GM12878 (cell line): ENCODE results near the gene TUBB1. TPM values are rescaled to one million over a fixed set of nuclear protein-coding genes. Genes with fewer than 3 reads are reported as not detected.

Experiments
- BCL3 ChIP-seq: IDR thresholded peaks from 2 replicates; pipeline ENCODE4 v1.6.1; 2011; ENCODE audit warnings: borderline replicate concordance, low read depth, mild to moderate bottlenecking, moderate library complexity, low read length; ENCODE audit not compliant: insufficient read depth, poor library complexity, severe bottlenecking
- BHLHE40 ChIP-seq, 2 experiments: fragments of 450-650 bp in 1 of 2; IDR thresholded peaks; 2 replicates each; pipeline ENCODE4 v1.6.1; 2011 to 2017; ENCODE audit warnings: low read depth in 2 of 2, borderline replicate concordance in 1 of 2, improper control_type of control experiment in 1 of 2, low read length in 1 of 2, mild to moderate bottlenecking in 1 of 2
- BMI1 ChIP-seq: fragments of 450-650 bp; IDR thresholded peaks from 2 replicates; pipeline ENCODE4 v1.6.1; 2016; ENCODE audit warnings: mild to moderate bottlenecking, moderate library complexity, borderline replicate concordance
- CHD4 ChIP-seq: fragments of 200-600 bp; sonication (generic); IDR thresholded peaks from 2 replicates; pipeline ENCODE4 v1.6.1; 2016; ENCODE audit warnings: mild to moderate bottlenecking
- EED ChIP-seq: sonication (generic); IDR thresholded peaks from 2 replicates; pipeline ENCODE4 v1.6.1; 2016; ENCODE audit warnings: antibody characterized with exemption, low read depth
- FOXM1 ChIP-seq: IDR thresholded peaks from 2 replicates; pipeline ENCODE4 v1.6.1; 2012; ENCODE audit warnings: low read depth, mild to moderate bottlenecking, inconsistent platforms, low read length, moderate library complexity
- HDAC2 ChIP-seq: fragments of 200-600 bp; sonication (generic); IDR thresholded peaks from 2 replicates; pipeline ENCODE4 v1.6.1; 2017
- IKZF1 ChIP-seq: fragments of 450-650 bp; conservative IDR thresholded peaks from 2 replicates; pipeline ENCODE4 v1.6.1; 2017; ENCODE audit warnings: antibody characterized with exemption, mild to moderate bottlenecking
- IKZF2 ChIP-seq, 2 experiments: fragments of 450-650 bp; IDR thresholded peaks; 2 replicates each; pipeline ENCODE4 v1.6.1; 2017; ENCODE audit warnings: mild to moderate bottlenecking in 2 of 2, moderate library complexity in 2 of 2
- IRF4 ChIP-seq: IDR thresholded peaks from 2 replicates; pipeline ENCODE4 v1.6.1; 2011; ENCODE audit warnings: low read depth, low read length
- MEF2B ChIP-seq: fragments of 450-650 bp; IDR thresholded peaks from 2 replicates; pipeline ENCODE4 v1.6.1; 2018; ENCODE audit warnings: mild to moderate bottlenecking, moderate library complexity; ENCODE audit not compliant: partially characterized antibody, poor library complexity, severe bottlenecking
- MTA2 ChIP-seq: fragments of 450-650 bp; IDR thresholded peaks from 2 replicates; pipeline ENCODE4 v1.6.1; 2016; ENCODE audit warnings: low read depth, mild to moderate bottlenecking, moderate library complexity
- MTA3 ChIP-seq: IDR thresholded peaks from 2 replicates; pipeline ENCODE4 v1.6.1; 2012; ENCODE audit warnings: low read length, inconsistent platforms, borderline replicate concordance
- NFIC ChIP-seq: IDR thresholded peaks from 2 replicates; pipeline ENCODE4 v1.6.1; 2012; ENCODE audit warnings: low read depth, mild to moderate bottlenecking, inconsistent platforms, low read length, moderate library complexity
- NFXL1 ChIP-seq: fragments of 450-650 bp; IDR thresholded peaks from 2 replicates; pipeline ENCODE4 v1.6.1; 2017; ENCODE audit warnings: antibody characterized with exemption, mild to moderate bottlenecking, borderline replicate concordance
- PKNOX1 ChIP-seq: fragments of 450-650 bp; IDR thresholded peaks from 2 replicates; pipeline ENCODE4 v1.6.1; 2016; ENCODE audit warnings: mild to moderate bottlenecking
- PML ChIP-seq: IDR thresholded peaks from 2 replicates; pipeline ENCODE4 v1.6.1; 2012; ENCODE audit warnings: low read length, inconsistent platforms
- RELA ChIP-seq: fragments of 450-650 bp; IDR thresholded peaks from 2 replicates; pipeline ENCODE4 v1.8.0; 2014; ENCODE audit warnings: borderline replicate concordance; ENCODE audit not compliant: partially characterized antibody
- SMARCA5 ChIP-seq: fragments of 450-650 bp; IDR thresholded peaks from 2 replicates; pipeline ENCODE4 v1.6.1; 2017; ENCODE audit warnings: mild to moderate bottlenecking
- SREBF1 ChIP-seq: IDR thresholded peaks from 2 replicates; pipeline ENCODE4 v1.6.1; 2012; ENCODE audit warnings: mild to moderate bottlenecking, low read length
- TCF3 ChIP-seq: IDR thresholded peaks from 2 replicates; pipeline ENCODE4 v1.6.1; 2012; ENCODE audit warnings: low read depth, mild to moderate bottlenecking, low read length, borderline replicate concordance; ENCODE audit not compliant: insufficient read depth
- ZBTB33 ChIP-seq: fragments of 450-650 bp; IDR thresholded peaks from 2 replicates; pipeline ENCODE4 v1.6.1; 2017; ENCODE audit warnings: mild to moderate bottlenecking
- ZNF207 ChIP-seq: fragments of 450-650 bp; IDR thresholded peaks from 2 replicates; pipeline ENCODE4 v1.6.1; 2014; ENCODE audit warnings: antibody characterized with exemption, mild to moderate bottlenecking, borderline replicate concordance
- polyA plus RNA-seq, 11 experiments: library from polyadenylated mRNA; depleted of rRNA in 4 of 11; unstranded in 6 of 11; stranded (reverse) in 5 of 11; fragments of >200 nt; fragmentation: Nextera tagmentation in 4 of 11; fragmentation: Illumina TruSeq in 1 of 11; extraction: Ambion mirVana in 4 of 11; extraction: Trizol in 1 of 11; gene quantifications; 1 replicate in 1 of 11; 2 replicates in 10 of 11; pipeline versions ENCODE4 v1.2.1 to v1.2.3, GENCODE V29; 2011 to 2016; ENCODE audit warnings: inconsistent platforms in 2 of 11, missing spikeins in 2 of 11, low read depth in 1 of 11
- total RNA-seq, 4 experiments: library from RNA; depleted of rRNA in 3 of 4; stranded (reverse); fragments of >200 nt in 3 of 4; fragmentation: Illumina TruSeq in 1 of 4; extraction: Trizol in 1 of 4; gene quantifications; 2 replicates each; pipeline versions ENCODE4 v1.2.1 to v1.2.3, GENCODE V29; 2013 to 2021
- TF ChIP-seq, protein P1 (sequence below): fragments of 450-650 bp; IDR thresholded peaks from 2 replicates; pipeline ENCODE4 v1.6.1; 2018; ENCODE audit warnings: mild to moderate bottlenecking, low read depth, moderate library complexity; ENCODE audit not compliant: partially characterized antibody

Gene TUBB1
- total and polyA plus RNA-seq, 10 of the 15 experiments (the other 5 are each of a cell fraction or from before 2014, with no cell fraction given): 0.02 to 0.20 (median 0.06) TPM; not detected in 3

GRCh38 chr20:59004763-59005522 lies 14.3 kb upstream of the TUBB1 start (continued):
- peak; percentile 52; the same call in 1 of the 2 replicates for TF ChIP-seq PML
- TF ChIP-seq BMI1: peak; percentile 39; the same call in 1 of the 2 replicates
- peak; percentile 98 for TF ChIP-seq MEF2B
- TF ChIP-seq SMARCA5: peak; percentile 97
- TF ChIP-seq SREBF1: no peak
- TF ChIP-seq EED: peak; percentile 92
- TF ChIP-seq RELA: peak; percentile 94
- no peak for TF ChIP-seq NFXL1
- TF ChIP-seq CHD4: no peak
- TF ChIP-seq TCF3: peak; percentile 86
- TF ChIP-seq MTA3: peak; percentile 81; the same call in 1 of the 2 replicates
- no peak for TF ChIP-seq ZBTB33
- peak; percentile 97 for TF ChIP-seq IKZF1
- TF ChIP-seq FOXM1: peak; percentile 68; the same call in 1 of the 2 replicates
- TF ChIP-seq, protein P1, sequence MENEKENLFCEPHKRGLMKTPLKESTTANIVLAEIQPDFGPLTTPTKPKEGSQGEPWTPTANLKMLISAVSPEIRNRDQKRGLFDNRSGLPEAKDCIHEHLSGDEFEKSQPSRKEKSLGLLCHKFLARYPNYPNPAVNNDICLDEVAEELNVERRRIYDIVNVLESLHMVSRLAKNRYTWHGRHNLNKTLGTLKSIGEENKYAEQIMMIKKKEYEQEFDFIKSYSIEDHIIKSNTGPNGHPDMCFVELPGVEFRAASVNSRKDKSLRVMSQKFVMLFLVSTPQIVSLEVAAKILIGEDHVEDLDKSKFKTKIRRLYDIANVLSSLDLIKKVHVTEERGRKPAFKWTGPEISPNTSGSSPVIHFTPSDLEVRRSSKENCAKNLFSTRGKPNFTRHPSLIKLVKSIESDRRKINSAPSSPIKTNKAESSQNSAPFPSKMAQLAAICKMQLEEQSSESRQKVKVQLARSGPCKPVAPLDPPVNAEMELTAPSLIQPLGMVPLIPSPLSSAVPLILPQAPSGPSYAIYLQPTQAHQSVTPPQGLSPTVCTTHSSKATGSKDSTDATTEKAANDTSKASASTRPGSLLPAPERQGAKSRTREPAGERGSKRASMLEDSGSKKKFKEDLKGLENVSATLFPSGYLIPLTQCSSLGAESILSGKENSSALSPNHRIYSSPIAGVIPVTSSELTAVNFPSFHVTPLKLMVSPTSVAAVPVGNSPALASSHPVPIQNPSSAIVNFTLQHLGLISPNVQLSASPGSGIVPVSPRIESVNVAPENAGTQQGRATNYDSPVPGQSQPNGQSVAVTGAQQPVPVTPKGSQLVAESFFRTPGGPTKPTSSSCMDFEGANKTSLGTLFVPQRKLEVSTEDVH: peak; percentile 36
- TF ChIP-seq PKNOX1: peak; percentile 98
- TF ChIP-seq BCL3: peak; percentile 55
- TF ChIP-seq HDAC2: no peak
- TF ChIP-seq BHLHE40 (IDR thresholded peaks at IDR 0.05; ENCODE audit: borderline replicate concordance in 1 of 2, low read depth in 2 of 2, low read length in 1 of 2): peak; percentile 91 to 93
- peak; percentile 79 for TF ChIP-seq NFIC
- peak; percentile 80 for TF ChIP-seq IRF4
- 0 out of 2 replicates have a peak, but pooled peaks have one; percentile 10 for TF ChIP-seq ZNF207
- peak; percentile 96 to 97 for TF ChIP-seq IKZF2 (IDR thresholded peaks at IDR 0.05)
- peak; percentile 90 for TF ChIP-seq MTA2
